ENCODE results near the gene ROGDI.
"Not testable (repeated sequence)": the region's sequence is repeated elsewhere in the genome, so short reads cannot be mapped to it uniquely, and the experiment has no call there.

ROGDI gene

DNA sequence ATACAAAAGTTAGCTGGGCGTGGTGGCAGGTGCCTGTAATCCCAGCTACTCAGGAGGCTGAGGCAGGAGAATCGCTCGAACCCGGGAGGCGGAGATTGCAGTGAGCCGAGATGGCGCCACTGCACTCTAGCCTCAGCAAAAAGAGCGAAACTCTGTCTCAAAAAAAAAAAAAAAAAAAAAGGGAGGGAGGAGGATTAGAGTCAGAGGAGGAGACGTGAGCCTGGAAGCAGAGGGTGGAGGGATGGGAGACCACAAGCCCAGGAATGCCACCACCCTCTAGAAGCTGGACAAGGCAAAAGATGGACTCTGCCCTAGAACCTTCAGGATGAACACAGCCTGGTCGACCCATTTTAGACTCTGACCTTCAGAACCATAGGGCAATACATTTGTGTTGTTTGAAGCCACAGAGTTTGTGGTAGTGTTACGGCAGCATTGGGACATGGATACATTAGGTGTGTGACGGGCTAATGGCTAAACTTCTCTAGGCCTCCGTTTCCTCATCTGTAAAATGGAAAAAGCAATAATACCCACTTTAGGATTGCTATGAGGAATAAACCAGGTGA lies 9.4 kb downstream of the ROGDI start:
- DNase-seq (ENCODE audit: low read depth, low spot score), result no peak

DNA sequence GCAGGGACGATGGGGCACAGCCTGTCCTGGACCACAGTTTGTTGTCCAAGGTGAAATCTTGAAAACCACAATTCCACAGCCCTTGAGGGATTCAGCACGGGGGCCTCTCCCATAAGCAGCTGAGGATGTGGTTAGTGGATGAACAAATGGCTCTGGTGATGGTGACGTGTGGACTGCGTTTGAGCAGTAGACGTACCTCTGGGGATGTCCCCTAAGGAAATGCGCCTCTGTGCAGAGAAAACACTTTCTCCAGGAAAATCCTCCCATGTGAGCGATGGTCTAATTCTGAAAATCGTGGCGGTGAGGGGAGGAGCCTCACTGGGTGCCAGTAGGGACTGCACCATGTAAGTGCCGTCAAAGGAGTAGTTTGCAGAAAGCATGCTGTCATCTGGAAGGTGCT lies 11.6 kb downstream of the ROGDI start:
- DNase-seq (ENCODE audit: low read depth, low spot score), result no peak

DNA sequence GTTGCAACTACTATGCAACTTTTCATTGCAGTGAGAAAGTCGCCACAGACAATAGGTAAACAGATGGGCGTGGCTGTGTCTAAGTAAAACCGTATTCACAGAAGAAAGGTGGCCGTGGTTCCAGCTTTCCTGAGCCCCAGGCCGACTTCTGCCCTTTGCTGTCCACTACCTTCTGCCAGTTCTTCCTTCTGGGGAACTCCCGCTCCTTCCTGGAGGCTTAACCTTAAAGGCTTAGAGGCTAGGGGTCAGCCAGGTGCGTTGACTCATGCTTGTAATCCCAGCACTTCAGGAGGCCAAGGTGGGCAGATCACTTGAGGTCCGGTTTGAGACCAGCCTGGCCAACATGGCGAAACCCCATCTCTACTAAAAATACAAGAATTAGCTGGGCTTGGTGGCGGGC lies 12.2 kb downstream of the ROGDI start:
- DNase-seq (ENCODE audit: low read depth, low spot score), result no peak

DNA sequence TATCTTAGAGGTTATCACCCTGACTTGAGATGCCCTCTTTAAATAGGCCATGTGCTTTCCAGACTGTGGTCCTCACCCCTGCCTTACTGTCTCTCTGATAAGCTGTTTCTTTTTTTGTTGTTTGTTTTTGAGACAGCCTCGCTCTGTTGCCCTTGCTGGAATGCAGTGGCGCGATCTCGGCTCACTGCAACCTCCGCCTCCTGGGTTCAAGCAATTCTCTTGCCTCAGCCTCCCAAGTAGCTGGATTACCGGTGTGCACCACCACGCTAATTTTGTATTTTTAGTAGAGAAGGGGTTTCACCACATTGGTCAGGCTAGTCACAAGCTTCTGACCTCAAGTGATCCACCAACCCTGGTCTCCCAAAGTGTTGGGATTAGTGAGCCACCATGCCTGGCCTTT lies 13.5 kb downstream of the ROGDI start:
- DNase-seq (ENCODE audit: low read depth, low spot score), result no peak

DNA sequence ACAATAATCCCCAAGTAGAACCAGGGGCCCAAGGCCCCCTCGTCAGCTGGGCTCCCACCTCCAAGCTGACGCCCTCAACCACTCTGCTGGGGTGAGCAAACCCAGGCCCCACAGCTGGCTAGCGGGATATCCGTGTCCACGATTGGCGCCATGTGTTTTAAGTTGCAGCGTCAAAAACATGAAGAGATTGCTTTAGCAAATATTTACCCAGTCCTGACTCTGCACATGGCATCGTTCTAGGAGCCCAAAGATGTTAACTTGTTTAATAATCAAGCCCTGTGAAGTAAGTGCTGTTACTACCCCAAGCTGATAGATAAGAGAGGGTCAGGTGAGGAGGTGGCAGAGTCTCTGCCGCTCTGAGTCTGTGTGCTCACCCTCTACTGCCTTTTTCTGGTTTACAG lies 13.9 kb downstream of the ROGDI start:
- DNase-seq (ENCODE audit: low read depth, low spot score), result no peak

DNA sequence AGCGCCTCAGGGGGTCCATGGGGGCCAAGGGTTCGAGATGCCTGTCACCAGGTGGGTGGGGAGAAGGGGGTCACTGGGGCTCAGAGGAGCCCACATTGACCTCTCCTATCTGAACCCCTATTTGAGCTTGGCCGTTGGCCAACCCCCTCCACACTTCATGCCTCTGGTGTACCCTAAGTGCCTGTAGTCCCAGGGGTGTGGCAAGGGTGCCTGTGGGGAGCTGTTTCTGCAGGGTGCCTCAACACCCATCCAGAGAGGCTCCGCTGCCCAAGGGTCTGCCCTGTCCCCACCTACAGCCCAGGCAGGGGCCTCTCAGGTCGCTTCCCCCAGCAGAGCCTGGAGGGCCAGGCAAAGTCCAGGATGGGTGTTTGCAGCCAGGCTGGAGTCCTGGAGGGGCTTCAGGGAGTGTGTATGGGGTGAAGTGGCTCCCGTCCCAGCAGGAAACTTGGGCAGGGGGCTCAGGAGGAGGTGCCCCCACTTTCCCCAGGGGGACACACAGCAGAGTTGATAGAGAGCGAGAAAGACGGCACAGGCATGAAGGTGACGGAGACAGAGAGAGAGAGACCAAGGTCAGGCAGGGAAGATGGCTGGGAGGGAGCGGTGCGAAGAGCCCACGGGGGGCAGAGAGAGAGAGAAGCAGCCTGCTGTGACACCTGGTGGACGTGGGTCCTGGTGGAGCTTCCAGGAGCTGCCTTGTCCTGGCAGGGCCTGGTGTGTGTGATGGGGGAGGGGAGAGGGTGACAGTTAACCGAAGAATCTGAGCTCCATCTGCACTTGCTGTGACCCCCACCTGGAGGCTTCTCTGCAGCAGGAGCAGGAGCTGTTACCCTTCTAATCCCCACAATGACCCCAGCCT lies 14.6 kb downstream of the ROGDI start, which contains the start of gene SEPTIN12:
SEPTIN12 (minus strand) TSS at position 719 of the 856 bp plus-strand sequence; CDS start at position 19, 700 bp downstream.
- DNase-seq (ENCODE audit: low read depth, low spot score), result peak; percentile 38

DNA sequence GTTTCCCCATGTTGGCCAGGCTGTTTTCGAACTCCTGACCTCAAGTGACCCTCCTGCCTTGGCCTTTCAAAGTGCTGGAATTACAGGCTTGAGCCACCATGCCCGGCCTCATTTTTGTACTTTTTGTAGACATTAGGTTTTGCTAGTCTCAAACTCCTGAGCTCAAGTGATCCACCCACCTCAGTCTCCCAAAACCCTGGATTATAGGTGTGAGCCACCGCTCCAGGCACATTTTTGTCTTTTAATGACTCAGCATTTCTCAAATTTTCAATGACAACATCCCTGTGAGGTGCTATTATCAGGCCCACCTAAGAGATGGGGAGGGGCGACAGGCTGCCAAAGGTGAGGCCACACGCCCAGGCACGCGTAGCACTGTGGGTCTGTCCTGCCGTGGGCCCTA lies 15.4 kb downstream of the ROGDI start:
- no peak for DNase-seq (ENCODE audit: low read depth, low spot score)

DNA sequence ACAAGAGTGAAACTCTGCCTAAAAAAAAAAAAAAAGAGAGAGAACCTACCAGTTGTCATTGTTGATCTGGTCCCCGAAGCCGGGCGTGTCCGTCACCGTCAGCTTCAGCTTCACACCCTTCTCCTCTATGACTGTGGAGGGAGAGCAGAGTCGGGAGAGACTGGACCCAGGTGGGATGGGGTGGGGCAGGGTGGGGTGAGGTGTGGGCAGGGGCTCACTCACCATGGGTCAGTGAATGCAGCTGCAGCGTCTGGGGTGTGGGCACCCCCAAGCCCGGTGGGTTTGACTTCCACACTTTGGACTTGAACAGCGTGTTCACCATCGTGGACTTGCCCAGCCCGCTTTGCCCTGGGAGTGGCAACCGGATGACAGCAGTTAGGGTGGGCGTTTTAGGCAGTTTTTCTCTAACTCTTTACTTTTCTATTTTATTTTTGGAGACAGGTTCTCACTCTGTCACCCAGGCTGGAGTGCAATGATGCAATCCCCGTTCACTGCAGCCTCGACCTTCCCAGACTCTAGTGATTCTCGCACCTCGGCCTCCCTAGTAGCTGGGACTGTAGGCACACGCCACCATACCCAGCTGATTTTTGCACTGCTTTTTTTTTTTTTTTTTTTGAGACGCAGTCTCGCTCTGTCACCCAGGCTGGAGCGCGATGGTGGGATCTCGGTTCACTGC lies 16.5 kb downstream of the ROGDI start:
- DNase-seq (ENCODE audit: low read depth, low spot score), result no peak

DNA sequence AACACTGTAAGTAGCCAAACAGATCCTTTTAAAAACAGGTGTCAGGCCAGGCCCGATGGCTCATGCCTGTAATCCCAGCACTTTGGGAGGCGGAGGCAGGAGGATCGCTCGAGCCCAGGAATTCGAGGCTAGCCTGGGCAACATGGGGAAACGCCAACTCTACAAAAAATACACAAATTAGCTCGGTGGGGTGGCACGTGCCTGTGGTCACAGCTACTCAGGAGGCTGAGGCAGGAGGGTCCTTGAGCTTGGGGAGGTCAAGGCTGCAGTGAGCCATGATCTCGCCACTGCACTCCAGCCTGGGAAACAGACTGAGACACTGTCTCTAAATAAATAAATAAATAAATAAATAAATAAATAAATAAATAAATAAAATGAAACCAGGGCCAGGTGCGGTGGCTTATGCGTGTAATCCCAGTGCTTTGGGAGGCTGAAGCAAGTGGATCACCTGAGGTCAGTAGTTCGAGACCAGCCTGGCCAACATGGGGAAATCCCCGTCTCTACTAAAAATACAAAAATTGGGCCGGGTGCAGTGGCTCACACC lies 17.9 kb downstream of the ROGDI start:
- DNase-seq (ENCODE audit: low read depth, low spot score), result not testable (repeated sequence)

DNA sequence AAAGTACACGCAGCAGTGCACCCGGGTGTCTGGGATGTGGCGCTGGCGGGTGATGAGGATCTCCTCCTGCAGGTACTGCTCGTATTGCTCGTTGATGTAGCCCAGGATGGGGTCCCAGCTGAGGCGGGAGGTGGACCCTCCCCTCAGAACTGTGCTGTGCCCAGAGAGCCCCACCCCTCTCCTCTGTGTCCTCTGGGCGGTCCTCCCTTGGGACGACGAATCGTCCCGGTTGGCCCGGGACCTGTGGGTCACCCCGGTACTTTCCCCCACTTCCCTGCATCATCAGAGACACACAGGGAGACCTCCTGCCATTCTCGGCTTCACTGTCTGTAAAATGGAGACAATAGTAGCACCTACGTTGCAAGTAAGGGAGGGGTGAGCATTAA lies 18.5 kb downstream of the ROGDI start:
- DNase-seq (ENCODE audit: low read depth, low spot score), result no peak

DNA sequence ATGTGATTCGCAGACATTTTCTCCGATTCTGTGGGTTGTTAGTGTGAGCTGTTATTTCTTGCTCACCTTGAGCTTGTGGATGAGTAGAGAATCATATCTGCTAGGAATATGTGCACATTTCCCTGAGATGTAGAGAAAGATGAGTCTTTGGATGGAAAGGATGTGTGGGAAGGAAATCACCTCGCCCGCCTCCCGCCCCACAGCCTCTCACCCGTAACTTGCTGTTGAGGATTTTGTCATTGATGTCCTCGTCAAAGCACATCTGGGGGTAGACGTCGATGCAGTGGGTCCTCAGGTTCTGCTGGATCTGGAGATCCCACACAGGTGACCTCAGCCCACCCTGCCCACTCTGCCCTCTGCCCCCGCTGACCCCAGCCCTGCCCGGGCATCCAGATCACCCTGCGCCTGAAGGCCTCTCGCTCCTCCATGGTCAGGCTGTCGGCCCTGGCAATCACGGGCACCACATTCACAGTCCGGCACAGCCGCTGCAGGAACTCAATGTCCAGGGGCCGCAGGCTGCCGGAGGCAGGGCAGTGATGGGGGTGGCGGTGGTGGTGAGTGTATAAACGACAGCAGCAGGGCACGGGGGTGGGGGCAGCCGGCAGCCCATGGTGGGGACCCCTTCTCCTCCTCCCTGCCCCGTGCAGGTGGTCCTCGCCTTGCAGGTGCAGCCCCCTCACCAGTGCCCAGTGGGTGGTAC lies 19.0 kb downstream of the ROGDI start:
- DNase-seq (ENCODE audit: low read depth, low spot score), result no peak

DNA sequence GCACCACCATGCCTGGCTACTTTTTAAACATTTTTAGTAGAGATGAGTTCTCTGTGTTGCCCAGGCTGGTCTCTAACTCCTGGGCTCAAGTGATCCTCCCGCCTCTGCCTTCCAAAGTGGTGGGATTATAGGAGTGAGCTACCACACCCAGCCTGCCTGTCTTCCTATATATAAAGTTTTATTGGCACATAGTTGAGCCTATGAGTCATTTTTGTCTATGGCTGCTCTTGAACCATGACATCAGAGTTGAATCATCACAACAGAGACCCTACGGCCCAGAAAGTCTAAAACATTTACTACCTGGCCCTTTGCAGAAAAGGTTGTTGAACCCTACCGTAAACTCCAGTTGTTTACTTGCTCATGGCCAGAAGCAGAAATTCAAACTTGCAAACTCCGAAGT lies 22.2 kb downstream of the ROGDI start:
- no peak for DNase-seq (ENCODE audit: low read depth, low spot score)

DNA sequence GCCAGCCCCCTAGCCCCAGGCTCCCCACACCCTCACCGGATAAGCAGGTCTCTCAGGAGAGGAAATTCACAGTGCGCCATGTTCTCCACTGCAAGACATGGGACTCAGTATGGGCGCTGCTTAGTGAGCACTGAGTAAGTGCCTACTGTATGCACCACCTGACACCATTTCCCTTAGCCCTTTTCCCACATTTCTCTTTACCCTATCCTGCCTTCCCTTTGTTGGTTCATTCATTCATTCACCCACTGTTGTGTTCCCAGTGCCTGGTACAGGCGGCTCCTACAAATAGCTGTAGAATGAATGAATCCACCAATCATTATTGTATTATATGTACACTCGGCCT lies 24.4 kb downstream of the ROGDI start:
- DNase-seq (ENCODE audit: low read depth, low spot score), result no peak

DNA sequence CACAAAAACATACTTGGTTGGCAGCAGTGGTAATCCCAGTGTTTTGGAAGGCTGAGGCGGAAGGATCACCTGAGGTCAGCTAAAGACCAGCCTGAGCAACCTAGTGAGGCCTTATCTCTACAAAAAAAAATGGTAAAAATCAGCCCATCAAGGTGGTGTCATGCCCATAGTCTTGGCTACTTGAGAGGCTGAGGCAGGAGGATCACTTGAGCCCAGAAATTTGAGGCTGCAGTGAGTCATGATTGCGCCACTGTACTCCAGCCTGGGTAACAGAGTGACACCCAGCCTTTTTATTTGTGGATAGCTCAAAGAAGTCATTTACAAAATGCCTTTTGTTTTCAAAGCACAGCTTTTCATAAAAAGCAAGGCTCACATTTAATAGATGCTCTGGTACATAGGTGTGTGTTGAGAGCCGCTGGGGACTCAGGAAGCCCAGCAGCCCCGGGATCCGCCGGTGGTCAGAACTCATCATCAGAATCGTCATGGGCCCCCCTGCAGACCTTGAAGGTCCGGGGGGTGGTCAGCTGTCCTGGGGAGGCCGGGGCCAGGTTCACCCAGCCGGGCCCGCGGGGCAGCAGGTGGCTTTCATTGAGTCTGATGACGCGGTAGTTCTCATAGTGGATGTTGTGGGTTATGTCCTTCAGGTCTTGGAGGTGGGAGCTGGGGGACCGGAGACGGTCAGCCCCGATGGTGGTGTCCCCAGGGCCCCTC lies 24.9 kb downstream of the ROGDI start:
- DNase-seq (ENCODE audit: low read depth, low spot score), result no peak

DNA sequence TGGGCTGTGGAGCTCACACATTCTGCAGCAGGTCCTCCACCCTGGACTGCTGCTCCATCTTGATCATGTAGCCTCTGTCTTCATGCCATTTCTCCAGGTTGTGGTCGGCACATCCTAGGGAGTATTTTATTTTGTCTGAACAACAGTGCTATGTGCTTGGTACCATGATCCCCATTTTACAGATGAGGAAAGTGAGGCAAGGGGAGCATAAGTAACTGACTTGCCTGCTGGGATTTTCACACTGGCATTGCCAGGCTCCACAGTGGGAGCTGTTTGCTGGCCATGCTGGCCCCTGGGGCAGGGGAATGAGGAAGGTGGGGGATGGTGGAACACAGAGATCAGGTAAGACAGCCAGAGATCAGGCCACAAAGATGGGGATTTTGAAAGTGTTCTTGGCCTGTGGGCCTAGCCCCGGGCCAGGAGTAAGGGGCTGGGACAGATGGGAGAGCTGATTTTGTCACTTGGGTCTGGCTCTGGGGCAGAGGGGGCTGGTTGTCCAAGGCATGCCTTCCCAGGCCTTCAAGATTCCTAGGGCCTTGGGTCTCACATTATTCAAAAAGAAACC lies 26.2 kb downstream of the ROGDI start:
- DNase-seq (ENCODE audit: low read depth, low spot score), result no peak

DNA sequence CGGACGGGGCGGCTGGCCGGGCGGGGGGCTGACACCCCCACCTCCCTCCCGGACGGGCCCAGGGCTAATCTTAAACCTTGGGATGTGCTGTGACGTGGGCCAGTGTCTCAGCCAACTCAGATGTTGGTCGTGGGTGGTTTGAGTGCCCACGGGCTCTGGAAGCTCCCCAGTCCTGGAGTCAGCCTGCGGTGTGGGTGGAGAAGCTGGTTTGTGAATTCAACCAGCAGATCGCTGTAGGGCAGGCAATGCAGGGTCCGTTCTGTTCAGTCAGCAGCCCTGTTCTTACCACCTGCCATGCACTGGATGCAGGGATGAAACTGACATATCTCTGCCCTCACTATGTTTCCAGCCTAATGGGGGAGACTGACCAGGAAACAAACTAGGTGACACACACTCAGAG lies 27.4 kb downstream of the ROGDI start:
- peak; percentile 18 for DNase-seq (ENCODE audit: low read depth, low spot score)

DNA sequence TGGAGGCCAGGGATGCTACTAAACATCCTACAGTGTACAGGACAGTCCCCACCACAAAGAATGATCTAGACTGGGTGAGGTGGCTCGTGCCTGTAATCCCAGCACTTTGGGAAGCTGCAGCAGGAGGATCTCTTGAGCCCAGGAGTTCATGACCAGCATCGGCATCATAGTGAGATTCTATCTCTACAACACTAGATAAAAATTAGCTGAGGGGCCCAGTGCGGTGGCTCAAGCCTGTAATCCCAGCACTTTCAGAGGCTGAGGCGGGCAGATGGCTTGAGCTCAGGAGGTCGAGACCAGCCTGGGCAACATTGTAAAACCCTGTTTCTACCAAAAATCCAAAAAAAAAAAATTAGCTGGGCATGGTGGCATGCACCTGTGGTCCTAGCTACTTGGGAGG lies 30.1 kb downstream of the ROGDI start:
- DNase-seq (ENCODE audit: low read depth, low spot score), result no peak

DNA sequence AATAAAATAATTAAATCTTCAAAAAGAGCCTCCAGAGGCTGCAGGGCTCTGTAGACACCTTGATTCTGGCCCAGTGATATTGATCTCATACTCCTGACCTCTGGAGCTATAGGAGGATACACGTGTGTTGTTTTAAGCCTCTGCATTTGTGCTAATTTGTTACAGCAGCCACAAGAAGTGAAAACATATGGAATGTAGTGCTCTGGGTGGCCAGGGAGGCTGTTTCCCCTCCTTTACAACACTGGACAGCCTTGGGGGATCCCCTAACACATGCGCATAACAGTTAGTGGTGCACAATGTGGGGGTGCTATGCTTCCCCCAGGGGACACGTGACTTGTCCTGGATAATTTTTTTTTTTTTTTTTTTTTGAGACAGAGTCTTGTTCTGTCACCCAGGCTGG lies 30.8 kb downstream of the ROGDI start:
- no peak for DNase-seq (ENCODE audit: low read depth, low spot score)

DNA sequence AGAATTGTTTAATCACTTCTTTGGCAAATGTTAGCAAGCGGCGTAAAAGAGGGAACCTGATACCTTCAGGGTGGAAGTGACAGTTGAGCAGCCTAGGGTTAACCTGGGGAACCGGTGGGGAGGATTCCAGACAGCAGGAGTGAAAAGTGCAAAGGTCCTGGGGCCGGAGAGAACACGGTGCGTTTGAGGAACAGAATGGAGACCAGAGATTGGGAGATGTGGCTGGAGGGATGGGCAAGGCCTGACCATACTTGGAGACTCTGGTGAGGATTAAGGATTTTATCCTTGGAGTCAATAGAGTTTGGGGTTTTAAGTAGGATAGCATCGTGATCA lies 33.2 kb downstream of the ROGDI start:
- DNase-seq (ENCODE audit: low read depth, low spot score), result no peak

DNA sequence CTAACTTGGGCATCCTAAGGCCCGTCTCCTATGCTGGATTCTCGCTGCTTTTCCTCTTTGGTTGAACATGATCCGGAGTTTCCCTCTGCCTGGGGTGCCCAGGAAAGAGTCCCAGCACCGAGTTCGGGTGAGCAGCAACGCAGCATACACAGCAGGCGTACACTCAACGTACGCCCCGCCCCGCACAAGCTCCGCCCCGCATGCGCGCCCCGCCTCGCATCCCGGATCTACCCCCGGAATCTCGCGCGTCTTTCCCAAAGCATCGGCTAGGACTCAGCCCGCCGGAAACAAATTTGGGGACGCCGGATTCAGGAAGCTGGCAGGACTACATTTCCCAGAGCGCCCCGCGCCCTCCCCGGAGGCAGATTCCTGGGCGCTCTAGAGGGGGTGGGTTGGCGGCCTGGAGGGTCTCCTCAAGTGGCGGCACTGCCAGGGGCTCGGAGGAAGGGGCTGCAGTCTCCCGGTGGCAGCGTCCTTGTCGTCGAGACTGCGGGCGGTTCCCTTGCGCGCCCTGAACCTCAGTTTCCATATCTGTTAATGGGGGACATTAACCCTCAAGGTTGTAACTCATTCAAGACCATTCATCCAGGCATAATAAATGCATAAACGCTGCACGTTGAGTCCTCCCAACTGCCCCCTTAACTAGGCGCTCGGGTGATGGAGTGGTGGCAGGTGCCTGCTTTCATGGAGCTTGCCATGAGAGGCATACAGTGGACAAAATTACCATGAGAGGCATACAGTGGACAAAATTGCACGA lies 33.7 kb downstream of the ROGDI start:
- DNase-seq (ENCODE audit: low read depth, low spot score), result peak; percentile 97
